Activated T-helper 9 cell treated with anti-CD3 and anti-CD28 coated beads, Interleukin-2, amount 50 U/mL, for 16 hours (primary cell): ENCODE measurements around the gene C5orf47.

Experiments used
- DNase-seq: peaks from one replicate; pipeline ENCODE4 v3.0.0-alpha.2; 2020; ENCODE audit warnings: low read depth

The C5orf47 gene, protein sequence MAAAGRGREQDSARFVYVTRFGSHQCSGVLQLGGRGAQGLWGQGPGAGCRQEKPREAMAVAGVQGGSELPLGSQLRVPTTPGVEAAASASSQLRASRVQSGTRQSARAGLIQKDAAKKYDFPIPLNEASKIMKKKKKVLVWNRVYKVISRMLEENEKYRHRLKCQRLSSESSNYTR

GRCh38 chr5:173988554-173989431 lies at the start of gene C5orf47:
C5orf47 (plus strand) TSS chr5:173989170; CDS start chr5:173989264, 94 bp downstream.
- DNase-seq, result no peak

DNA sequence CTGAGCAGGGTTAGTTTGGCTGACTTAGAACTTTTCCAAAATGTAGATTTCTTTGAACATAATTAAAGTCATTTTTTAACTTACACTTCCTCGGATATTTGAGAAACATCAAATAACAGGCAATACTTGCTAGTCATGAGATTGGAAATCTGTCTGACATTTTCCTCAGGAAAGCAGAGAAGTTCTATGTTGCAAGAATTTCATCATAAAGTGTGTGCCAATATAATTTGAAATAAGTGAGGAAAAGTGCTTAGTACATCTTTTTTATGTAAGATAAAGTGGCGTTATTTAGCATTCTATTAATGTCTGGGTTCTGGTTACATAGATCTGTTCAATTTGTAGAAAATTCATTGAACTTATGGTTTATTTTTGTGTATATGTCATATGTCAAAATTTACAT lies 48.7 kb upstream of the C5orf47 start:
- DNase-seq, result no peak

DNA sequence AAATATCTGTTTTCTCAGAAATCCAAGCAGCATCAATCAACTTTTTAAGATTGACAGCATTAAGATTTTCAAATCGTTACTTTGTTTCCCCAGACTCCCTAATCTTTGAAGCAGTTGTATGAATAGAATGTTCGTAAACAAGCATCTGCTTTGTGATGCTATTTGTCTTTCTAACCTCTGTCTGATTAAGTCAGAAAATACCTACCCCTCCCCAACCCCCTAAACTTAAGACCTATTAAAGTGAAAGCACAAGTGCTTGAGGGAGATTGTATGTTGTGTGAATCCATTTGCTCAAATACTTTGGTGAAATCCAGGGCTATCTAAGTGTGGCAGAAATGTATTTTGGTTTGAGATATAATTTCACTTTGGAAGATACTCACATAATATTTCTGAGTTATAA lies 47.9 kb upstream of the C5orf47 start:
- no peak for DNase-seq

GRCh38 chr5:173941758-173942401 lies 47.1 kb upstream of the C5orf47 start:
- no peak for DNase-seq

- DNase-seq, result no peak
Measured at GRCh38 chr5:173944511-173944910, 44.5 kb upstream of the C5orf47 start.

GRCh38 chr5:173945160-173945559 lies 43.8 kb upstream of the C5orf47 start:
- DNase-seq, result no peak

DNA sequence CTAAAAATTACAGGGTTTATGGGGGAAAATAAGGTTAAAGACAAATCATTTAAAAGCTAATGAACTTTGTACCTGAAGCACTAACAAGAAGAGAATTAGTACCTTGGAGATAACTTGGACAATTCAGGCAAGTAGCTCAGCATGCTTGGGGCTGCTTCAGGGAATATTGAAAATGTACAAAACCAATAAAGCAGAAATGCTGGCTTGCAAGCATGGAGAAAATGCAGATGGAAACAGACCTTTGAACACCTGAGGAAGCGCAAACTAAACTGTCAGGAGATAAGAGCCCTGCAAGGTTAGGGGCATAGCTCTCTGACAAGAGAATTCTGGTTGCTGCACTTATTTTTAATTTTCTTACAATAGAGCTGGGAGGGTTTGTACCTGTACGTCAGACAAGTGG lies 42.6 kb upstream of the C5orf47 start:
- no peak for DNase-seq

GRCh38 chr5:173950829-173951228 lies 38.1 kb upstream of the C5orf47 start:
- DNase-seq, result no peak

- DNase-seq, result no peak
Measured at GRCh38 chr5:173953528-173954090, 35.4 kb upstream of the C5orf47 start.

- DNase-seq, result no peak
Measured at GRCh38 chr5:173954671-173955521, 34.1 kb upstream of the C5orf47 start.

GRCh38 chr5:173960986-173961385 lies 28.0 kb upstream of the C5orf47 start:
- no peak for DNase-seq

DNA sequence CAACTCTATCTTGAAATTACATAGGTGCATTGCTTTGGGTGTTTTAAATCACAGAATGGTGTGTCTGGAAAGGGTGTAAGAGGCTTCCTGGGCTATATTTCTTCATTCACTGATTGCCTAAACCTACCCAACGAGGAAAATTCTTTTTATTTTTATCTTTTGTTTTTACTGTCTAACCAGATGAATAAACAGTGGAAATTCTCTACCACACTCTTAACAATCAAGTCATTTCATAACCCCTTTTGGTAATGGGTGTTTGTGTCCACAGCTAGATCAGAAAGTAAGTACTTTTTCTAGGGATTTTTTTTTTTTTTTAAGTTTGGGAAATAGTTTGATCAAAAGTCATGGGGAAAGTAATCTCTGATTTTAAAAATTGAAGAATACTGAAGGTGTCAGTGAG lies 27.6 kb upstream of the C5orf47 start:
- no peak for DNase-seq

GRCh38 chr5:173962436-173962972 lies 26.5 kb upstream of the C5orf47 start:
- no peak for DNase-seq

DNA sequence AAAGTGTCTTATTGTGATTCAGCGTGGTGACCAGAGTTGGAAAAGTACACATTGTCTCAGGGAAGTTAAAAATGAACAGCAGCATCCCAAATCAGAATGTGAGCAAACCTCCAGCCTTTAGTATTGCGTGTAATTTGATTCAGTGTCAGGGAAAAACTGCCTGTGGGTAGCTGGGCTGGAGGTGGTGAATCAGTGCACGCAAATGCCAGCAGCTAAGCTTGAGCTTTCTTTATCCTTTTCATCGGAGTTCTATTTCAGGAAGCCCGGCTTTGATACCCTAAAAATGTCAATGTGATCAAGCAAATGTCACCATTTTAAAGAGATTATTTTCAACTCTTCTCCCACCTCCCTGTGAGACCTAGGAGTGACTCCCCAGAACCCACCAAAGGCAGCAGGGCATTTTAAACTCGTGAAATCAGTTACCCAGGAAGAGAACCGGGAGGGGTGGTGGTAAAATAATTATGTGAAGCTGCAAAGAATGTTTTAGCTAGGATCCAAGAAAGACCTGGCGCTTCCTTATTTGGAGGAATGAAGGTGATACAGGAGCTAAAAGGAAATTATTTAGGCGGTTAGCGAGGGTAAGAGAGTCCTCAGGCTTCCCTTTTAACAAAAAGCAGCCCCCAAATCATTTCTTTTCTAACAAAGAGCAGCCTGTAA lies 25.7 kb upstream of the C5orf47 start:
- DNase-seq, result no peak

DNA sequence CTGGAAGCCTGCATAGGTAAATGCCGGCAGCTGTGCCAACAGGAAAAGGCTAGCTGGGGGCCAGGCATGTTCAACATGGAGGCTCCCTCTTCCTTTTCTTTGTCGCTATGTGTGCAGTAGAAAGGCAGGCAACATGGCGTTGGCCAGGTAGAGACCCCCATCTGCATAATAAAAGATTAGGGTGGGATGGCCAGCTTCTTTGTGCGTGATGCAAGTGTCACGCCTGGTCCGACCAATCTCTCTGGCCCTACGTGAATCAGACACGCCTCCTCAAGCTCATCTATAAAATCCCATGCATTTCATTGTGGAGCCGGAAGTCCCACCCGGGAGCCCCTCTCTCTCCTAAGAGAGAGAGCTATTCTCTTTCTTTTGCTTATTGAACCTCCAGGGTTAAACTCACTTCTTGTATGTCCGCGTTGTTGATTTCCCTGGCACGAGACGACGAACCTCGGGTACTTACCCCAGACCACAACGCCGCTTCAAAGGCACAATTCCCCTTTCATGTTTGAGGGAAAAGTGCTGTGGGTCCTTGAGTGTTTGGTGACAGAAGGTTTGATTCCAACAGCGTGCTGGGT lies 25.0 kb upstream of the C5orf47 start:
- DNase-seq, result no peak

DNA sequence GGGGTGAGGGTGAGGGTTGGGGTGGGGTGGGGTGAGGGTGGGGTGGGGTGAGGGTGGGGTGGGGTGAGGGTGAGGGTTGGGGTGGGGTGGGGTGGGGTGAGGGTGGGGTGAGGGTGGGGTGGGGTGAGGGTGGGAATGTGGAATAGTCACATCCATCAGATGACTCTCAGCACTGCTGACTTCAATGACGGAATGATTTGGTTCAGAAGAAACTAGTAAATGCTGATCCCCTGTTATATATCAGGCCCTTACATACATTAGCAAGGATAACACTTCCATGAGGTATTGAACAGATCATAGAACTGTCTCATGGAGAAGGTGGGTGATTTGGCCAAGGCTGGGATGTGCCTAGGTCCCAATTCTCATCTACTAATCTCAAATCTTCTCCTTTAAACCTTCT lies 24.5 kb upstream of the C5orf47 start:
- no peak for DNase-seq

DNA sequence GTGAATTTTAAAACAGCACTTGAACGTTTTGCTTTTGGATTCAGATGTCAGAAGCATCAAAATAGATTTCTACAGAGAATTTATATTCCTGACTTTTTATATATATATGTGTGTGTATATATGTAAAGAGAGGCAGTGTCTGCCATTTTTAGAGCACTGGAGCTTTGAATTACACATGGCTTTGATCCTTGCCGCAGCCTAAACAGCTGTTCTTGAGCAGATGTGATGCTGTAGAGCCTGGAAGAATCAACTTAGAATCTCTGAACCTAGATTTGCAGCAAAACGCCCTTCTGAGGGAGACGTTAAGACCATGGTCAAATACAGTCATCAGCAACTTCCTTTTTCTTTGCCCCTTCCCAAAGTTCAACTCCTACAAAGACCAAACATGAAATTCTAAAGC lies 21.7 kb upstream of the C5orf47 start:
- no peak for DNase-seq

- DNase-seq, result no peak
Measured at GRCh38 chr5:173968154-173968797, 20.7 kb upstream of the C5orf47 start.

DNA sequence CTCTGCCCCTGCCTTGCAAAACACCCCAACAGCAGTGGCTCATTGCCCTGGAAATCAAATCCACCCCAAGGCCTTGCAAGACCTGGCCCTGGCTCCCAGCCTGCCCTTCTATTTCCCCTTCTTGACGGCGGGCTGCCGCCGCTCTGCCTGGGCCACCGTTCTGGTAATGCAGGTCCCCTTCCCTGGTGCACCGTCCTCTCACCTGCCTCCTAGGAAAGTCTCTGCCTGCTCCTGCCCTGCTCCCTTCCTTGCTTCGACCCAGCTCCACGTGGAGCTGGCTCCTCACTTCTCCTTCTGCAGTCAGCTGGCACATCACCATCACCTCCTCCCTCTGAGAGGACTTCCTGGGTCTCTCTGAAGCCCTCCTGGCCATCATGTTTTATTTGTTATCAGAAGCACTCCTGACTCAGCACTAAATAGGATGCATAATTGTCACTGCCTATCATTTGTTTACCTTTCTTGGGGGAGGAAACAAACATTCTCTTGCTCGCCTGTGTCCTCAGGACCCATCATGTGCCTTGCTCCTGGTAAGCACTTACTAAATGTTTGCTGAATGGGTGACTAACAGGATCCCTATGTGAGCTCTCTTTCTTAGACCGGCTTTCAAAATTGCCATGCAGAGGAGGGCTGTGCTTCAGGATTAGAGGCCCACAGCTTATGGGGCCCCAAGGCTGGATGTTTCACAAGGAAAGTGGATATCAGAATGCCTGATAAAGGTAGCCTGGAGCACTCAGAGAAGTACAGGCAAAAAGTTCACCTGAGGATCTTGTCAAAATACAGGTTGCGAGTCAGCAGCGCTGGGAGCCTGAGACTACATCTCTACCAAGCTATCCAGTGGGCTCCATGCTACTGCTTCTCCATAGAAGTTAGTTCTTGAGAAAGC lies 19.6 kb upstream of the C5orf47 start:
- DNase-seq, result no peak
